HCT116 (cell line): ENCODE measurements around the gene MACROH2A2. TPM values are rescaled to one million over a fixed set of nuclear protein-coding genes. Genes with fewer than 3 reads are reported as not detected.

Source experiments
- ATAC-seq: fragments of 200-7000 bp; cut with Tn5 transposase; 2 replicates; pipeline ENCODE4 v1.9.1; 2020; ENCODE audit warnings: mild to moderate bottlenecking, moderate library complexity
- BruUV-seq: library from RNA; stranded (reverse); fragments of 400-500 nt; replicated peaks from 2 replicates; lab custom pipeline; 2021; lab: Mats Ljungman, UMichigan
- CTCF ChIA-PET: fragments of 300-600 bp; sonication (Branson Sonifier 250); formaldehyde crosslinking; loops from one replicate; lab custom pipeline; 2021; ENCODE audit warnings: antibody characterized with exemption; lab: Charles Lee
- POLR2A ChIA-PET: fragments of 300-600, 350-600 bp; sonication (Branson Sonifier 250); formaldehyde crosslinking; loops from one replicate; lab custom pipeline; 2021; ENCODE audit warnings: antibody characterized with exemption; lab: Charles Lee
- RAD21 ChIA-PET, 2 experiments: fragments of 300-600 bp; sonication (Branson Sonifier 250); formaldehyde crosslinking; loops; one replicate each; lab custom pipeline; 2023; ENCODE audit warnings: low total read pairs in 2 of 2; ENCODE audit not compliant: uncharacterized antibody in 2 of 2, unreplicated experiment in 2 of 2, low non-redundant PET in 1 of 2; lab: Charles Lee
- DNase-seq: peaks from one replicate; pipeline ENCODE4 v3.0.0-alpha.2; 2010; ENCODE audit warnings: low read depth, low spot score
- H2AFZ ChIP-seq: fragments of 200-600 bp; shearing (Covaris generic), sonication (generic); 2 replicates; pipeline ENCODE4 v1.6.1; 2017; ENCODE audit warnings: low read depth, mixed run types, mixed read lengths, antibody characterized with exemption, low read length; ENCODE audit not compliant: poor library complexity, severe bottlenecking
- H3K27ac ChIP-seq: 2 replicates; pipeline ENCODE4 v1.5.1; 2012; ENCODE audit warnings: low read depth, low read length
- H3K27me3 ChIP-seq: fragments of 200-600 bp; sonication (generic); 2 replicates; pipeline ENCODE4 v1.6.1; 2016; ENCODE audit warnings: mixed run types, low read length, mixed read lengths; ENCODE audit not compliant: insufficient read depth
- H3K36me3 ChIP-seq, 2 experiments: fragments of 200-500 bp in 1 of 2; fragments of 200-600 bp in 1 of 2; sonication (Bioruptor generic) in 1 of 2; sonication (generic) in 1 of 2; 2 replicates each; pipeline versions ENCODE4 v1.5.1 to v1.6.1; 2014 to 2016; ENCODE audit warnings: low read length in 2 of 2, inconsistent platforms in 1 of 2, mixed read lengths in 1 of 2, mixed run types in 1 of 2; ENCODE audit not compliant: insufficient read depth in 2 of 2, control insufficient read depth in 1 of 2
- H3K4me1 ChIP-seq, 2 experiments: fragments of 200-600 bp in 1 of 2; sonication (generic) in 1 of 2; 2 replicates each; pipeline versions ENCODE4 v1.5.1 to v1.6.1; 2012 to 2017; ENCODE audit warnings: low read length in 2 of 2, inconsistent platforms in 1 of 2, mild to moderate bottlenecking in 1 of 2, mixed read lengths in 1 of 2, mixed run types in 1 of 2, moderate library complexity in 1 of 2; ENCODE audit not compliant: insufficient read depth in 2 of 2, control insufficient read depth in 1 of 2
- H3K4me2 ChIP-seq: fragments of 200-600 bp; sonication (generic); 2 replicates; pipeline ENCODE4 v1.6.1; 2017; ENCODE audit warnings: mixed run types, low read length, mixed read lengths
- H3K4me3 ChIP-seq, 2 experiments: fragments of 200-600 bp in 1 of 2; sonication (generic) in 1 of 2; replicated peaks in 1 of 2; 2 replicates each; pipeline ENCODE4 v1.5.1; 2011 to 2016; ENCODE audit warnings: low read length in 2 of 2, control low read depth in 1 of 2, low read depth in 1 of 2, mild to moderate bottlenecking in 1 of 2, mixed read lengths in 1 of 2, mixed run types in 1 of 2
- H3K79me2 ChIP-seq: fragments of 200-600 bp; sonication (generic); 2 replicates; pipeline ENCODE4 v1.6.1; 2017; ENCODE audit warnings: mild to moderate bottlenecking, mixed run types, low read length, moderate library complexity, mixed read lengths; ENCODE audit not compliant: insufficient read depth
- H3K9ac ChIP-seq: fragments of 200-600 bp; sonication (generic); 2 replicates; pipeline ENCODE4 v1.6.1; 2016; ENCODE audit warnings: low read length, mixed read lengths
- H3K9me2 ChIP-seq: fragments of 200-600 bp; sonication (generic), shearing (Covaris generic); 2 replicates; pipeline ENCODE4 v1.6.1; 2017; ENCODE audit warnings: mixed run types, mild to moderate bottlenecking, moderate library complexity; ENCODE audit not compliant: insufficient read depth
- H3K9me3 ChIP-seq, 2 experiments: fragments of 200-500 bp in 1 of 2; fragments of 200-600 bp in 1 of 2; sonication (Bioruptor generic) in 1 of 2; sonication (generic) in 1 of 2; 2 replicates each; pipeline ENCODE4 v1.6.1; 2014 to 2017; ENCODE audit warnings: low read length in 2 of 2, mixed read lengths in 2 of 2, inconsistent platforms in 1 of 2, low read depth in 1 of 2, mild to moderate bottlenecking in 1 of 2, mixed run types in 1 of 2, moderate library complexity in 1 of 2; ENCODE audit not compliant: control insufficient read depth in 1 of 2, insufficient read depth in 1 of 2
- H4K20me1 ChIP-seq: fragments of 200-600 bp; sonication (generic), shearing (Covaris generic); 2 replicates; pipeline ENCODE4 v1.6.1; 2017; ENCODE audit warnings: mixed run types, mild to moderate bottlenecking, moderate library complexity; ENCODE audit not compliant: insufficient read depth
- CBX3 ChIP-seq: IDR thresholded peaks from 2 replicates; pipeline ENCODE4 v1.6.1; 2012; ENCODE audit warnings: low read depth
- CEBPB ChIP-seq: IDR thresholded peaks from 2 replicates; pipeline ENCODE4 v1.6.1; 2012; ENCODE audit warnings: low read depth
- EGR1 ChIP-seq: IDR thresholded peaks from 2 replicates; pipeline ENCODE4 v1.6.1; 2012; ENCODE audit warnings: low read depth
- ELF1 ChIP-seq: IDR thresholded peaks from 2 replicates; pipeline ENCODE4 v1.6.1; 2012; ENCODE audit warnings: low read depth, borderline replicate concordance
- EZH2phosphoT487 ChIP-seq: fragments of 200-600 bp; IDR thresholded peaks from 2 replicates; pipeline ENCODE4 v1.6.1; 2018; ENCODE audit warnings: antibody characterized with exemption, borderline replicate concordance
- FOSL1 ChIP-seq: IDR thresholded peaks from 2 replicates; pipeline ENCODE4 v1.6.1; 2012; ENCODE audit warnings: low read depth
- JUND ChIP-seq: IDR thresholded peaks from 2 replicates; pipeline ENCODE4 v1.6.1; 2012
- POLR2A ChIP-seq: IDR thresholded peaks from 2 replicates; pipeline ENCODE4 v1.7.0; 2011; ENCODE audit warnings: borderline replicate concordance; ENCODE audit not compliant: insufficient read depth, insufficient read length; ENCODE audit errors: extremely low read depth
- POLR2AphosphoS5 ChIP-seq: IDR thresholded peaks from 2 replicates; pipeline ENCODE4 v1.6.1; 2011; ENCODE audit warnings: mild to moderate bottlenecking, low read depth, low read length, moderate library complexity
- RAD21 ChIP-seq: IDR thresholded peaks from 2 replicates; pipeline ENCODE4 v1.6.1; 2012; ENCODE audit warnings: low read depth, mild to moderate bottlenecking
- SP1 ChIP-seq: IDR thresholded peaks from 2 replicates; pipeline ENCODE4 v1.6.1; 2012; ENCODE audit warnings: low read depth
- TCF7L2 ChIP-seq: IDR thresholded peaks from 2 replicates; pipeline ENCODE4 v1.7.0; 2011; ENCODE audit warnings: borderline replicate concordance, inconsistent platforms; ENCODE audit not compliant: insufficient read depth, insufficient read length; ENCODE audit errors: extremely low read depth
- YY1 ChIP-seq: IDR thresholded peaks from 2 replicates; pipeline ENCODE4 v1.6.1; 2011; ENCODE audit warnings: low read length, low read depth, moderate library complexity, mild to moderate bottlenecking; ENCODE audit not compliant: insufficient replicate concordance; ENCODE audit errors: extremely low read depth
- ZFX ChIP-seq: fragments of 450-650 bp; IDR thresholded peaks from 2 replicates; pipeline ENCODE4 v1.6.1; 2017
- ZNF274 ChIP-seq: fragments of 200-500 bp; sonication (Bioruptor generic); IDR thresholded peaks from 2 replicates; pipeline ENCODE4 v1.6.1; 2014; ENCODE audit warnings: mild to moderate bottlenecking, low read depth, low read length, inconsistent platforms
- intact Hi-C: fragments of 100-400 bp; cut with micrococcal nuclease; formaldehyde crosslinking; loops from 2 replicates; pipeline ENCODE4 v1.10.0; 2022
- total RNA-seq: library from RNA; stranded (reverse); gene quantifications from one replicate; pipeline ENCODE4 v1.2.1, GENCODE V29; 2021; ENCODE audit not compliant: unreplicated experiment
- TF ChIP-seq, protein P1 (sequence below), 3 experiments: fragments of 200-600 bp in 1 of 3; sonication (generic) in 1 of 3; IDR thresholded peaks in 2 of 3; conservative IDR thresholded peaks in 1 of 3; 2 replicates each; pipeline ENCODE4 v1.5.1; 2012 to 2017; ENCODE audit warnings: low read depth in 2 of 3, low read length in 2 of 3, antibody characterized with exemption in 1 of 3, borderline replicate concordance in 1 of 3, control low read depth in 1 of 3, mild to moderate bottlenecking in 1 of 3, mixed read lengths in 1 of 3, mixed run types in 1 of 3, moderate library complexity in 1 of 3; ENCODE audit not compliant: insufficient read depth in 1 of 3
- TF ChIP-seq, protein P2 (sequence below): IDR thresholded peaks from 2 replicates; pipeline ENCODE4 v1.6.1; 2012
- TF ChIP-seq, protein P3 (sequence below): IDR thresholded peaks from 2 replicates; pipeline ENCODE4 v1.6.1; 2011; ENCODE audit warnings: mild to moderate bottlenecking, low read length, moderate library complexity; ENCODE audit not compliant: insufficient replicate concordance; ENCODE audit errors: extremely low read depth

MACROH2A2 gene
- total RNA-seq, 1 experiment from 2014 or later: 41.4 TPM

GRCh38 chr10:70074165-70074564 lies 21.5 kb downstream of the MACROH2A2 start:
- POLR2A ChIA-PET: no interaction called here
- TF ChIP-seq EGR1: no peak
- TF ChIP-seq CEBPB: no peak
- no peak for TF ChIP-seq YY1
- no peak for TF ChIP-seq CBX3
- TF ChIP-seq ZFX: no peak
- TF ChIP-seq TCF7L2: no peak
- TF ChIP-seq POLR2A: no peak
- TF ChIP-seq, protein P1, sequence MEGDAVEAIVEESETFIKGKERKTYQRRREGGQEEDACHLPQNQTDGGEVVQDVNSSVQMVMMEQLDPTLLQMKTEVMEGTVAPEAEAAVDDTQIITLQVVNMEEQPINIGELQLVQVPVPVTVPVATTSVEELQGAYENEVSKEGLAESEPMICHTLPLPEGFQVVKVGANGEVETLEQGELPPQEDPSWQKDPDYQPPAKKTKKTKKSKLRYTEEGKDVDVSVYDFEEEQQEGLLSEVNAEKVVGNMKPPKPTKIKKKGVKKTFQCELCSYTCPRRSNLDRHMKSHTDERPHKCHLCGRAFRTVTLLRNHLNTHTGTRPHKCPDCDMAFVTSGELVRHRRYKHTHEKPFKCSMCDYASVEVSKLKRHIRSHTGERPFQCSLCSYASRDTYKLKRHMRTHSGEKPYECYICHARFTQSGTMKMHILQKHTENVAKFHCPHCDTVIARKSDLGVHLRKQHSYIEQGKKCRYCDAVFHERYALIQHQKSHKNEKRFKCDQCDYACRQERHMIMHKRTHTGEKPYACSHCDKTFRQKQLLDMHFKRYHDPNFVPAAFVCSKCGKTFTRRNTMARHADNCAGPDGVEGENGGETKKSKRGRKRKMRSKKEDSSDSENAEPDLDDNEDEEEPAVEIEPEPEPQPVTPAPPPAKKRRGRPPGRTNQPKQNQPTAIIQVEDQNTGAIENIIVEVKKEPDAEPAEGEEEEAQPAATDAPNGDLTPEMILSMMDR (IDR thresholded peaks at IDR 0.05 in 2 of 3, conservative IDR thresholded peaks at IDR 0.05 in 1 of 3; ENCODE audit: borderline replicate concordance in 1 of 3, insufficient read depth in 1 of 3, low read depth in 2 of 3, low read length in 2 of 3): no peak
- TF ChIP-seq, protein P2, sequence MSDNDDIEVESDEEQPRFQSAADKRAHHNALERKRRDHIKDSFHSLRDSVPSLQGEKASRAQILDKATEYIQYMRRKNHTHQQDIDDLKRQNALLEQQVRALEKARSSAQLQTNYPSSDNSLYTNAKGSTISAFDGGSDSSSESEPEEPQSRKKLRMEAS: no peak
- TF ChIP-seq ELF1: no peak
- TF ChIP-seq JUND: no peak
- TF ChIP-seq POLR2AphosphoS5: no peak
- TF ChIP-seq ZNF274: no peak
- no peak for TF ChIP-seq SP1
- TF ChIP-seq, protein P3, sequence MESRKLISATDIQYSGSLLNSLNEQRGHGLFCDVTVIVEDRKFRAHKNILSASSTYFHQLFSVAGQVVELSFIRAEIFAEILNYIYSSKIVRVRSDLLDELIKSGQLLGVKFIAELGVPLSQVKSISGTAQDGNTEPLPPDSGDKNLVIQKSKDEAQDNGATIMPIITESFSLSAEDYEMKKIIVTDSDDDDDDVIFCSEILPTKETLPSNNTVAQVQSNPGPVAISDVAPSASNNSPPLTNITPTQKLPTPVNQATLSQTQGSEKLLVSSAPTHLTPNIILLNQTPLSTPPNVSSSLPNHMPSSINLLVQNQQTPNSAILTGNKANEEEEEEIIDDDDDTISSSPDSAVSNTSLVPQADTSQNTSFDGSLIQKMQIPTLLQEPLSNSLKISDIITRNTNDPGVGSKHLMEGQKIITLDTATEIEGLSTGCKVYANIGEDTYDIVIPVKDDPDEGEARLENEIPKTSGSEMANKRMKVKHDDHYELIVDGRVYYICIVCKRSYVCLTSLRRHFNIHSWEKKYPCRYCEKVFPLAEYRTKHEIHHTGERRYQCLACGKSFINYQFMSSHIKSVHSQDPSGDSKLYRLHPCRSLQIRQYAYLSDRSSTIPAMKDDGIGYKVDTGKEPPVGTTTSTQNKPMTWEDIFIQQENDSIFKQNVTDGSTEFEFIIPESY: no peak
- TF ChIP-seq RAD21: no peak
- no peak for TF ChIP-seq EZH2phosphoT487
- no peak for TF ChIP-seq FOSL1
- TF ChIP-seq, all 23 proteins: peak for 0
- no peak overlapping the region for H3K4me3 ChIP-seq
- H3K9ac ChIP-seq: no peak overlapping the region
- intact Hi-C loops: no loop called here
- no peaks in the 10 kb centered on the region for H3K9me3 ChIP-seq
- no peak overlapping the region for H3K27ac ChIP-seq
- no peaks in the 10 kb centered on the region for H3K9me2 ChIP-seq
- H3K4me1 ChIP-seq: peaks cover 0 to 7% of the 10 kb centered on the region in 2 experiments; a peak in 1 of 4 replicates
- BruUV-seq: no TSS peak
- RAD21 ChIA-PET: no interaction called here
- ATAC-seq (no peak), DNase-seq (no peak)
- H3K4me2 ChIP-seq: no peak overlapping the region
- CTCF ChIA-PET: interaction anchor here (0.9 kb wide), 1 partner anchor 20 kb away, joined by 3 read pairs; no protein-coding TSS in a partner anchor
- H4K20me1 ChIP-seq: no peaks in the 10 kb centered on the region
- H3K79me2 ChIP-seq: no peaks in the 10 kb centered on the region
- H2AFZ ChIP-seq: no peak overlapping the region
- H3K36me3 ChIP-seq: no peaks in the 10 kb centered on the region; a peak in 1 of 4 replicates
- no peaks in the 10 kb centered on the region for H3K27me3 ChIP-seq
